Trophoblast cell (in vitro differentiated cells and primary cell): ENCODE data around the gene SCN2B.

Experiments used
- DNase-seq, 2 donors: peaks; one replicate each; pipeline ENCODE4 v3.0.0-alpha.2; 2016
- H2AFZ ChIP-seq: 2 replicates; pipeline ENCODE4 v1.6.1; 2013; ENCODE audit warnings: low read length, moderate library complexity, mild to moderate bottlenecking; ENCODE audit not compliant: insufficient read depth, poor library complexity
- H2AK5ac ChIP-seq: 2 replicates; pipeline ENCODE4 v1.6.1; 2013; ENCODE audit warnings: mild to moderate bottlenecking, low read length
- H2BK120ac ChIP-seq: 2 replicates; pipeline ENCODE4 v1.6.1; 2013; ENCODE audit warnings: low read length, mild to moderate bottlenecking, moderate library complexity; ENCODE audit not compliant: insufficient read depth, poor library complexity
- H2BK12ac ChIP-seq: 2 replicates; pipeline ENCODE4 v1.6.1; 2013; ENCODE audit warnings: mild to moderate bottlenecking, low read length, moderate library complexity
- H2BK5ac ChIP-seq: 2 replicates; pipeline ENCODE4 v1.6.1; 2013; ENCODE audit warnings: low read length, low read depth, moderate library complexity, mild to moderate bottlenecking; ENCODE audit not compliant: poor library complexity
- H3K14ac ChIP-seq: 2 replicates; pipeline ENCODE4 v1.6.1; 2013; ENCODE audit warnings: mild to moderate bottlenecking, low read length
- H3K18ac ChIP-seq: 2 replicates; pipeline ENCODE4 v1.6.1; 2013; ENCODE audit warnings: mild to moderate bottlenecking, low read length
- H3K23ac ChIP-seq: 2 replicates; pipeline ENCODE4 v1.6.1; 2013; ENCODE audit warnings: low read length
- H3K27ac ChIP-seq: 2 replicates; pipeline ENCODE4 v1.5.1; 2013; ENCODE audit warnings: low read depth, mild to moderate bottlenecking, inconsistent platforms, low read length, moderate library complexity
- H3K27me3 ChIP-seq: 2 replicates; pipeline ENCODE4 v1.6.1; 2013; ENCODE audit warnings: inconsistent platforms, mild to moderate bottlenecking, low read length, moderate library complexity; ENCODE audit not compliant: insufficient read depth
- H3K36me3 ChIP-seq, 2 experiments: 1 replicate in 1 of 2; 2 replicates in 1 of 2; pipeline ENCODE4 v1.6.1; 2013; ENCODE audit warnings: low read length in 2 of 2, mild to moderate bottlenecking in 2 of 2, moderate library complexity in 1 of 2; ENCODE audit not compliant: insufficient read depth in 2 of 2, control insufficient read depth in 1 of 2
- H3K4ac ChIP-seq: 2 replicates; pipeline ENCODE4 v1.6.1; 2013; ENCODE audit warnings: low read depth, mild to moderate bottlenecking, low read length, moderate library complexity
- H3K4me1 ChIP-seq, 2 experiments: 1 replicate in 1 of 2; 2 replicates in 1 of 2; pipeline ENCODE4 v1.6.1; 2013; ENCODE audit warnings: low read length in 2 of 2, mild to moderate bottlenecking in 2 of 2, moderate library complexity in 1 of 2; ENCODE audit not compliant: insufficient read depth in 2 of 2, control insufficient read depth in 1 of 2
- H3K4me2 ChIP-seq: 2 replicates; pipeline ENCODE4 v1.6.1; 2013; ENCODE audit warnings: inconsistent platforms, mild to moderate bottlenecking, low read length, moderate library complexity
- H3K4me3 ChIP-seq: 2 replicates; pipeline ENCODE4 v1.5.1; 2013; ENCODE audit warnings: mild to moderate bottlenecking, low read depth, low read length, inconsistent platforms
- H3K79me1 ChIP-seq: one replicate; pipeline ENCODE4 v1.6.1; 2013; ENCODE audit warnings: low read length
- H3K79me2 ChIP-seq: 2 replicates; pipeline ENCODE4 v1.6.1; 2013; ENCODE audit warnings: low read length, mild to moderate bottlenecking; ENCODE audit not compliant: control insufficient read depth, insufficient read depth, poor library complexity
- H3K9ac ChIP-seq: 2 replicates; pipeline ENCODE4 v1.6.1; 2013; ENCODE audit warnings: mild to moderate bottlenecking, low read length
- H3K9me3 ChIP-seq: 2 replicates; pipeline ENCODE4 v1.6.1; 2013; ENCODE audit warnings: low read depth, mild to moderate bottlenecking, control low read depth, inconsistent platforms, low read length; ENCODE audit not compliant: insufficient read depth
- H4K12ac ChIP-seq: 2 replicates; pipeline ENCODE4 v1.6.1; 2013; ENCODE audit warnings: low read depth, mild to moderate bottlenecking, low read length, moderate library complexity
- H4K8ac ChIP-seq: 2 replicates; pipeline ENCODE4 v1.6.1; 2013; ENCODE audit warnings: low read depth, mild to moderate bottlenecking, low read length, moderate library complexity
- H4K91ac ChIP-seq: one replicate; pipeline ENCODE4 v1.6.1; 2013; ENCODE audit warnings: low read depth, mild to moderate bottlenecking, low read length, moderate library complexity
- WGBS: extraction: QIAGEN DNeasy Blood & Tissue Kit; methylation state at CpG from one replicate; pipeline ENCODE4 v1.1.7; 2013; ENCODE audit warnings: missing lambda C conversion rate; ENCODE audit not compliant: insufficient read length, insufficient coverage; ENCODE audit errors: extremely low coverage; 5-methylcytosine and 5-hydroxymethylcytosine counted together

The SCN2B gene

DNA sequence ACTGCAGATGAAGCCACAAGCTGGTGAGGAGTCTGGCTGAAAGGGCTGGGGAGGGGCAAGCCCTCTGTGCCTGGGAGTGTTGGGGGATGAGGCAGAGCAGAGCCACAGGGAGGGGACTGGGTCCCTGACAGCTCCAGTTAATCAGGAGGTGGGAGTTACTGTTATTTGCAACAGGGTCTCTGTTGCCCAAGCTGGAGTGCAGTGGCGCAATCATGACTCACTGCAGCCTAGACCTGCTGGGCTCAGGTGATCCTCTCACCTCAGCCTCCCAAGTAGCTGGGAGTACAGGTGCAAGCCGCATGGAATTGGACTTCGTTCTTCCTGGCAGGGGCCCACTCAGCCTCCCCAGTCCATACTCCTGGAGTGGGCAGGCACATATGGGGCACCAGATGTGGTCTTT lies 7.7 kb downstream of the SCN2B start:
- Histone ChIP-seq H2AK5ac (no peak overlapping the region), H3K4me1 (no peaks in the 10 kb centered on the region), H4K12ac (no peak overlapping the region), H3K4me2 (no peak overlapping the region), H4K8ac (no peak overlapping the region), H2BK120ac (no peak overlapping the region), H3K27me3 (no peaks in the 10 kb centered on the region), H3K9me3 (peaks cover 3% of the 10 kb centered on the region), H2BK12ac (no peak overlapping the region), H3K14ac (no peak overlapping the region), H3K79me2 (no peaks in the 10 kb centered on the region), H3K23ac (no peak overlapping the region), H3K27ac (no peak overlapping the region), H3K9ac (no peak overlapping the region), H3K36me3 (no peaks in the 10 kb centered on the region), H3K79me1 (no peaks in the 10 kb centered on the region), H4K91ac (no peak overlapping the region), H2AFZ (no peak overlapping the region), H2BK5ac (no peak overlapping the region), H3K18ac (no peak overlapping the region), H3K4ac (no peak overlapping the region), H3K4me3 (no peak overlapping the region)
- no CpG with 5 or more reads among the region's 3 CpGs for WGBS
- peak; percentile 69 to 71 for DNase-seq

DNA sequence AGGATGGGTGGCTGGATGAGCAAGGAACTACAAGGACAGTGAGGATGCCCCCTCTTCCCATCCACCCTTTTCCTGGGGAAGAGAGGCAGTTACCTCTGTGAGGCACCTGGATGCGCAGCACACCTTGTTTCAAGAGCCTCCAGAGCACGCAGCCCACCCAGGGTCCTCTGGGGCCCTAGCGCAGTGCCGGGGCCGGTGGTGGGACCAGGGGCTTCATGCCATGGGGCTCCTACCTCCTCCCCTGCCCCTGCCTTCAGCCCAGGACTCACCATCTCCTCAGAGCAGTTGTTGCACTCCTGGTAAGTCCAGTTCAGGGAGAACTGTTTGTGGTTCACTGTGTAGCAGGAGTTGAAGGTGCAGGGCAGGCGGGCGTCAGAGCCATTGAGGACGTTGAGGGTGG lies 8.1 kb downstream of the SCN2B start:
- H2AFZ ChIP-seq, result no peak overlapping the region
- H3K4ac ChIP-seq, result no peak overlapping the region
- H3K23ac ChIP-seq, result no peak overlapping the region
- H3K79me1 ChIP-seq, result no peaks in the 10 kb centered on the region
- H3K14ac ChIP-seq, result no peak overlapping the region
- H3K27me3 ChIP-seq, result no peaks in the 10 kb centered on the region
- DNase-seq, result no peak
- H3K4me3 ChIP-seq, result no peak overlapping the region
- H3K79me2 ChIP-seq, result no peaks in the 10 kb centered on the region
- H2BK120ac ChIP-seq, result no peak overlapping the region
- H2AK5ac ChIP-seq, result no peak overlapping the region
- H3K36me3 ChIP-seq, result no peaks in the 10 kb centered on the region
- no peaks in the 10 kb centered on the region for H3K4me1 ChIP-seq
- H3K18ac ChIP-seq, result no peak overlapping the region
- H4K8ac ChIP-seq, result no peak overlapping the region
- peaks cover 4% of the 10 kb centered on the region for H3K9me3 ChIP-seq
- no CpG with 5 or more reads among the region's 8 CpGs for WGBS
- H2BK5ac ChIP-seq, result no peak overlapping the region
- H4K12ac ChIP-seq, result no peak overlapping the region
- no peak overlapping the region for H2BK12ac ChIP-seq
- H3K9ac ChIP-seq, result no peak overlapping the region
- H3K4me2 ChIP-seq, result no peak overlapping the region
- no peak overlapping the region for H4K91ac ChIP-seq
- no peak overlapping the region for H3K27ac ChIP-seq

DNA sequence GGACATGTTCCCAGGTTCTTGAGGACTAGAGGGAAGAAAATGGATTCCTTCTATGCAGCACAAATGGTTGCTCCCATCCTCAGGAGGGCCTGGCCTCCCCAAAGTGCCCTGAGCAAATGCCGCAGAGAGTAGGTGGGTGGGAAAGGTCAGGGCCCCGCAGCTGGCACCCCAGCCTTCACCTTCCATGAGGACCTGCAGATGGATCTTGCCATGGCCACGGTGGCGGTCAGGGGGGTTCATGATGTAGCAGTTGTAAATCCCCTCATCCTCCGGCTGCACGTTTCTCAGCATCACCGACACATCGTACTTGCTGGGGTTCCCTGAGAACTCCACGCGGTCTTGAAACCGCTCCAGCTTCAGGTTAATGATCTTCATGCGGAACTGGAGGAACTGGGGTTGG lies 8.5 kb downstream of the SCN2B start:
- Histone ChIP-seq H3K36me3 (no peaks in the 10 kb centered on the region), H3K27me3 (no peaks in the 10 kb centered on the region), H2AK5ac (no peak overlapping the region), H3K9me3 (peaks cover 4% of the 10 kb centered on the region), H3K14ac (no peak overlapping the region), H3K27ac (no peak overlapping the region), H3K9ac (no peak overlapping the region), H3K18ac (no peak overlapping the region), H3K4me2 (no peak overlapping the region), H4K8ac (no peak overlapping the region), H4K91ac (no peak overlapping the region), H3K79me2 (no peaks in the 10 kb centered on the region), H2BK12ac (no peak overlapping the region), H2BK5ac (no peak overlapping the region), H3K4me3 (no peak overlapping the region), H3K4me1 (no peaks in the 10 kb centered on the region), H3K79me1 (no peaks in the 10 kb centered on the region), H2AFZ (no peak overlapping the region), H4K12ac (no peak overlapping the region), H3K4ac (no peak overlapping the region), H2BK120ac (no peak overlapping the region), H3K23ac (no peak overlapping the region)
- DNase-seq, result no peak
- no CpG with 5 or more reads among the region's 12 CpGs for WGBS

- H3K14ac ChIP-seq, result no peak overlapping the region
- no CpG with 5 or more reads among the region's 2 CpGs for WGBS
- H3K9ac ChIP-seq, result no peak overlapping the region
- DNase-seq, result no peak
- H3K4me3 ChIP-seq, result no peak overlapping the region
- H3K79me1 ChIP-seq, result no peaks in the 10 kb centered on the region
- no peak overlapping the region for H4K91ac ChIP-seq
- no peaks in the 10 kb centered on the region for H3K79me2 ChIP-seq
- no peaks in the 10 kb centered on the region for H3K27me3 ChIP-seq
- no peak overlapping the region for H2AK5ac ChIP-seq
- no peak overlapping the region for H2BK12ac ChIP-seq
- no peak overlapping the region for H3K27ac ChIP-seq
- H2AFZ ChIP-seq, result no peak overlapping the region
- H3K18ac ChIP-seq, result no peak overlapping the region
- no peaks in the 10 kb centered on the region for H3K36me3 ChIP-seq
- H2BK5ac ChIP-seq, result no peak overlapping the region
- no peaks in the 10 kb centered on the region for H3K4me1 ChIP-seq
- H4K8ac ChIP-seq, result no peak overlapping the region
- H3K4ac ChIP-seq, result no peak overlapping the region
- peaks cover 4% of the 10 kb centered on the region for H3K9me3 ChIP-seq
- H4K12ac ChIP-seq, result no peak overlapping the region
- H3K23ac ChIP-seq, result no peak overlapping the region
- no peak overlapping the region for H2BK120ac ChIP-seq
- no peak overlapping the region for H3K4me2 ChIP-seq
Observed at GRCh38 chr11:118167253-118167652, 9.2 kb downstream of the SCN2B start.
